HG03159 (cell line): ENCODE measurements around the gene TBX19.

Source experiments
- ATAC-seq: cut with Tn5 transposase; IDR thresholded peaks from one replicate; pipeline ENCODE4 v1.9.1; 2021; ENCODE audit warnings: mild to moderate bottlenecking, moderate library complexity; ENCODE audit not compliant: unreplicated experiment

The TBX19 gene

GRCh38 chr1:168280296-168280927 lies at the start of gene TBX19:
TBX19 (plus strand) TSS chr1:168280877; CDS start chr1:168281091, 214 bp downstream.
- ATAC-seq: no peak

- no peak for ATAC-seq
Observed at GRCh38 chr1:168234846-168235547, 45.7 kb upstream of the TBX19 start.

GRCh38 chr1:168235548-168235885 lies 45.2 kb upstream of the TBX19 start:
- no peak for ATAC-seq

GRCh38 chr1:168235937-168236336 lies 44.7 kb upstream of the TBX19 start:
- ATAC-seq: no peak

GRCh38 chr1:168236836-168237611 lies 43.7 kb upstream of the TBX19 start:
- no peak for ATAC-seq

- no peak for ATAC-seq
Observed at GRCh38 chr1:168243198-168243597, 37.5 kb upstream of the TBX19 start.

- ATAC-seq: no peak
Observed at GRCh38 chr1:168243636-168244212, 37.0 kb upstream of the TBX19 start.

- no peak for ATAC-seq
Observed at GRCh38 chr1:168245042-168245441, 35.6 kb upstream of the TBX19 start.

GRCh38 chr1:168246506-168246905 lies 34.2 kb upstream of the TBX19 start:
- no peak for ATAC-seq

GRCh38 chr1:168252204-168252733 lies 28.4 kb upstream of the TBX19 start:
- no peak for ATAC-seq

GRCh38 chr1:168256164-168256563 lies 24.5 kb upstream of the TBX19 start:
- no peak for ATAC-seq

- ATAC-seq: no peak
Observed at GRCh38 chr1:168257397-168257796, 23.3 kb upstream of the TBX19 start.

- no peak for ATAC-seq
Observed at GRCh38 chr1:168259567-168259966, 21.1 kb upstream of the TBX19 start.

- ATAC-seq: no peak
Observed at GRCh38 chr1:168260393-168260792, 20.3 kb upstream of the TBX19 start.

- ATAC-seq: no peak
Observed at GRCh38 chr1:168261390-168261789, 19.3 kb upstream of the TBX19 start.

GRCh38 chr1:168263130-168263529 lies 17.5 kb upstream of the TBX19 start:
- no peak for ATAC-seq

GRCh38 chr1:168264296-168264695 lies 16.4 kb upstream of the TBX19 start:
- no peak for ATAC-seq

GRCh38 chr1:168265596-168265995 lies 15.1 kb upstream of the TBX19 start:
- no peak for ATAC-seq

- no peak for ATAC-seq
Observed at GRCh38 chr1:168266644-168267186, 14.0 kb upstream of the TBX19 start.

GRCh38 chr1:168271636-168272035 lies 9.0 kb upstream of the TBX19 start:
- no peak for ATAC-seq

- no peak for ATAC-seq
Observed at GRCh38 chr1:168273575-168273974, 7.1 kb upstream of the TBX19 start.
